ENCODE measurements around the gene ARHGEF19. TPM values are rescaled to one million over a fixed set of nuclear protein-coding genes. Genes with fewer than 3 reads are reported as not detected.
"Not testable (repeated sequence)": the region's sequence is repeated elsewhere in the genome, so short reads cannot be mapped to it uniquely, and the experiment has no call there.

ARHGEF19 gene
- total RNA-seq, 1 experiment from 2014 or later = 36.3 TPM

DNA sequence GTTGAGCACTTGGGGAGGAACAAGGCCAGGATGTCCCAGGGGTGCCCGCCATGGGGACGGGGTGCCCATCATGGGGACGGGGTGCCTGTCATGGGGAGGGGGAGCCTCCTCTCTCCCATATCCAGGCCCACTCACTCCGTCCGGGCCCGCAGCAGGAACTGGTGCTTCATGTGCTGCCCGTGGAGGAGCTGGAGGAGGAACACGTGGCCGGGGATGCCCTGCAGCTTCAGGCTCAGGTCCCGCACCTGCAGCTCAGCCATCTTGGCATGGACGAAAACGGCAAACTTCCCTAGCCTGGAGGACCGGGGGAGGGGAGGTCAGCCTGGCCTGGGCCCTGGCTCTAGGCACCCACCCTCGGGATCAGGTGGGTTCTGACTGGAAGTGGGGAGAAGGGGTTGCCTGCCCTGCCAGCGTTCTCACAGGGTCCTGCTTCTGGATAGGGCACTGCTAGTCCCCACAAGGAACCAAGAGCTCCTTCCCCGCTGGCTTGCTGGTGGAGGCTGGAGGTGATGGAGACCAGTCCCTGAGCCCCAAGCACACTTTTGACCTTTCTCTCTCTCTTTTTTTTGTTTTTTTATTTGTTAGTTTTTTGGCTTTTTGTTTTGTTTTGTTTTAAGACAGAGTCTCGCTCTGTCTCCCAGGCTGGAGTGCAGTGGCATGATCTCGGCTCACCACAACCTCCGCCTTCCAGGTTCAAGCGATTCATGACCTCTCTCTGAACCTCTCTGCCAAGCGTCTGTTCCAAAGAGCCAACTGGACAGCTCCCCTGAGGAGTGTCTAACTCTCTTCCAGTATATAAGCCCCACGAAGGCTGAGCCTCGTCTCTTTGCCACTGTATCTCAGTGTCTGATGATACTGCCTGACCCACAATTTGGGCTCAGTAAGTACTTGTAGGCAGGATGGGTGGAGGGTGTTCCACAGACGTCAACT, 9.9 kb downstream of the ARHGEF19 start:
- Histone ChIP-seq H3K4me3 (no peak overlapping the region), H3K9me3 (no peaks in the 10 kb centered on the region), H3K27me3 (no peaks in the 10 kb centered on the region), H3K36me3 (peaks cover 16% of the 10 kb centered on the region)
- DNase-seq = no peak

DNA sequence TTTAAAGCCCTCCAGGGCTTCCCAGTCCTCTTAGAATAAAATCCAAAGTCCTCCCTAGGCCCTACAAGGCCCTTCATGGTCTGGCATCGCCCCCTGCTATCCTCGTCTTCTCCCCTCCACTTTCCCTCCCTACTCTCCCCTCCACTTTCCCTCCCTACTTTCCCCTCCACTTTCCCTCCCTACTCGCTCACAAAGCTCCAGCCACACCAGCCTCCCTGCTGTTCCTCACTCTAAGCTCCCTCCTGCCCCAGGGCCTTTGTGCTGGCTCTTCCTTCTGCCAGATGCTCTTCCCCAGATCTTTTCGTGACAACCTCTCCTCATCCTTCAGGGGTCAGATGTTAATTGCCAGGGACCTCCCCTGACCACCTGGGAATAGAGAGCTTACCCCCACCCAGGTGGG, 12.8 kb downstream of the ARHGEF19 start:
- Histone ChIP-seq H3K27me3 (no peaks in the 10 kb centered on the region), H3K36me3 (peaks cover 9% of the 10 kb centered on the region)
- DNase-seq = no peak

DNA sequence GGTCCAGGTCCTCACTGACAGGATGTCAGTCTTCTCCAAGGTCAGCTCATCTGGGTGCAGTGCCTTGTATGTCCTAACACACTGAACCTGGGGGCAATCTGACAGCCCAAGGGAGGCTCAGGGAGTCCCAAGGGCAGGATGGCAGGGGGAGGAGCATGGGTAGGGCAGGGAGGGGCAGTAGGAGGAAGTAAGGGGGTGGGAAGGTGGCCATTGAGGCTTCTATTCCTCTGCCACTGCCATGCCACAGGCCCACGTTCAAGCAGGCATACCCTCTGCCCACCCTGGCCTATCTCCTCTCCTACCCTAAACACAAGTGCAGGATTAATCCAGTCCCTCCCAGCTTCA, 13.3 kb downstream of the ARHGEF19 start:
- Histone ChIP-seq H3K27me3 (no peaks in the 10 kb centered on the region), H3K36me3 (peaks cover 7% of the 10 kb centered on the region; the same call in 1 of the 2 replicates), H3K9me3 (no peaks in the 10 kb centered on the region), H3K4me3 (no peak overlapping the region)
- DNase-seq = no peak

More for the DNA sequence above, 12.8 kb downstream of the ARHGEF19 start:
- Histone ChIP-seq H3K9me3 (no peaks in the 10 kb centered on the region), H3K4me3 (no peak overlapping the region)

DNA sequence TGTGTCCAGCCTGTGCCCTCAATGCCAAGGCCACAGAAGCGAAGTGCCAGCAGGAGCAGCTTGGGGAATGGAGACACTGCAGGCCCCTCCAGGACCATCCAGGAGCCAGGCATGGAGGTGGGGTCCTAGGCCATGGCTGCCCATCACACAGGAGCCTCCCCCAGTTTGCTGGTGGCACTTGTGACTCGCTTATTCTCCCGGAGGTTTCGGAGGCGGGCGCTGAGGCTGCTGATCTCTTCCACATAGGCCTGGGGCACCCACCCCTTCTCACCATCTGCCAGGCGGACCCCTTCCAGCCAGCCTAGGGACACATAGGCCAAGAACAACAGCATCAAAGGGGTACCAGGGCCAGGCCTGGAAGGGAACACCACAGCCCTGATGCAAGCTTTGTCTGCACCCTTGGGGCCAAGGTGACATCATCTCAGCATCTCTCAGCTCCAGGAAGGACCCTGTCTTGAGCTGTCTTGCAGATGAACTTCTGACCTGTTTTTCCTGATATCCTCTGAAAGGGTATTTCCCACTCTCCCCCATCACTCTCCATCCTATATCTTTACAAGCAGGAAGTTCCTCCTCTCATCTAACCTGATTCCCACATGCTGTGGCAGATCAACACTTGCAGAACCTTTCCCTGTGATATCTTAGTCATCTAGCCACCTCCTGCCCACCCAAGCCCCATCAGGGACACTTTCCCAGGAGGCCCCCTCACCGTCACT, 13.9 kb downstream of the ARHGEF19 start:
- no peak overlapping the region for H3K4me3 ChIP-seq
- no peaks in the 10 kb centered on the region for H3K27me3 ChIP-seq
- DNase-seq = no peak
- H3K36me3 ChIP-seq = peaks cover 5% of the 10 kb centered on the region; the same call in 1 of the 2 replicates
- H3K9me3 ChIP-seq = no peaks in the 10 kb centered on the region

DNA sequence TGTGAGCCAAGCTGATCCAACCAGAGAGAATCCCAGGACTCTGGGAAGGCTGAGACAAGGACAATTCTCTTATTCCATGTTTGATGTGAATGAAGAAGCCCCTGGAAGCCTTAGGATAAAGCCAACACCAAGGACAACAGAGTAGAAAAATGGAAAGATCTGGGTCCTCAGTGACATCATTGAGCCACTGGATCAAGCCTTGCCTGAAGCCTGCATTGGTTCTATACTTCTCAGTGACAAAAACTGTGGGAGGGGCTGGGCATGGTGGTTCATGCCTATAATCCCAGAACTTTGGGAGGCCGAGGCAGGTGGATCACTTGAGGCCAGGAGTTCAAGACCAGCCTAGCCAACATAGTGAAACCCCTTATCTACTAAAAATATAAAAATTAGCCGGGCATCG, 15.6 kb downstream of the ARHGEF19 start:
- H3K36me3 ChIP-seq = no peaks in the 10 kb centered on the region
- H3K27me3 ChIP-seq = no peaks in the 10 kb centered on the region
- no peak overlapping the region for H3K4me3 ChIP-seq
- DNase-seq = no peak
- H3K9me3 ChIP-seq = no peaks in the 10 kb centered on the region

DNA sequence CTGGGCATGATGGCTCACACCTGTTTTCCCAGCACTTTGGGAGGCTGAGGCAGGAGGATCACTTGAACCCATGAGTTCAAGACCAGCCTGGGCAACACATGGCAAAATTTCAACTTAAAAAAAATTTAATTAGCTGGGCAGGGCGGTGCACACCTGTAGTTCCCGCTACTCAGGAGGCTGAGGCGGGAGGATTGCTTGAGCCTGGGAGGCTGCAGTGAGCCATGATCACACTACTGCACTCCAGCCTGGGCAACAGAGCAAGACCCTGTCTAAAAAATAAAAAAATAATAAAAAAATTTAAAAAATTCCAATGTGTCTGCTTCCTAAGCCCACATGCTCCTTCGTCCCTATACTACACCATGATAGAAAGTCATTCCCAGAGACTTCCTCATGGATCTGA, 16.3 kb downstream of the ARHGEF19 start:
- H3K36me3 ChIP-seq, DNase-seq, H3K4me3 ChIP-seq, H3K27me3 ChIP-seq, H3K9me3 ChIP-seq: not testable (repeated sequence)

DNA sequence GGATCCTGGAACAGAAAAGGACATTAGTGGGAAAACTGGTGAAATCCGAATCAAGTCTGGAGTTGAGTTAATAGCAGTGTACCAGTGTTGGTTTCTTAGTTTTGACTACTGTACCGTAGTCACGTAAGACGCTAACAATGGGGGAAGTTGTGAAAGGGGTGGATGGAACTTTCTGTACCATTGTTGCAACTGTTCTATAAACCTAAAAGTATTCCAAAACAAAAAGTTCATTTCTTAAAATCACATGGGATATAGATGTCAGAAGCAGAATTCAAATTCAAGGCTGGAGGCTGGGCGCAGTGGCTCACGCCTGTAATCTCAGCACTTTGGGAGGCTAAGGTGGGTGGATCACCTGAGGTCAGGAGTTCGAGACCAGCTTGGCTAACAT, 16.9 kb downstream of the ARHGEF19 start:
- Histone ChIP-seq H3K27me3 (no peaks in the 10 kb centered on the region), H3K36me3 (no peaks in the 10 kb centered on the region), H3K4me3 (no peak overlapping the region), H3K9me3 (no peaks in the 10 kb centered on the region)
- no peak for DNase-seq

DNA sequence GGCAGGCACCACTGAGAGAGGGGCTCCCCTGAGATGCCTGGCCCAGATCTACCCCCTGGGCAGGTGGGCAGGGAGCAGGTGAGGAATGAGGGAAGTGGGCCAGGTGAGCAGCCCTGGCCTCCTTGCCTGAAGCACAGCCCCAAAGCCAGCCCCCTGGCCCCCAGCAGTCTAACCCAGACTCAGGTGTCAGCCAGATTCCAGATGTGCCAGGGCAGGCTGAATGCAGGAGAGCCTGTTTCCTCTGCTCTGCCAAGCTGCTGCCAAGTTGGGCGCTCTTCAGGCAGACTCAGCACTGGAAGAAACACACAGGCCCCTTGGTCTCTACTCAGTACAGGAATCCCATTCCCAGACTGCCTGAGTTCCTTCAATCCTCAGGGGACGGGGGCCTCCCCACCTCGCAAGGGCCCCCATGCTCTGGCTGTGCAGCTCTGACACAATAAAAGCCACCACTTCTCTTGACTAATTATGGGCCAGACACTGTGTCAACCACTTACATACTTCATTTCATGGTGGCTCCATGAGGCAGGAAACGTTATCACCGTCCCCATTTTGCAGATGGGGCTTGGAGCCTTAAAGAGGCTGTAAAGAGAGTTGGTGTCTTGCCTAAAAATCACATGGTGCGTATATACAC, 20.4 kb downstream of the ARHGEF19 start:
- H3K36me3 ChIP-seq = no peaks in the 10 kb centered on the region
- no peaks in the 10 kb centered on the region for H3K27me3 ChIP-seq
- H3K4me3 ChIP-seq = no peak overlapping the region
- H3K9me3 ChIP-seq = no peaks in the 10 kb centered on the region
- no peak for DNase-seq

DNA sequence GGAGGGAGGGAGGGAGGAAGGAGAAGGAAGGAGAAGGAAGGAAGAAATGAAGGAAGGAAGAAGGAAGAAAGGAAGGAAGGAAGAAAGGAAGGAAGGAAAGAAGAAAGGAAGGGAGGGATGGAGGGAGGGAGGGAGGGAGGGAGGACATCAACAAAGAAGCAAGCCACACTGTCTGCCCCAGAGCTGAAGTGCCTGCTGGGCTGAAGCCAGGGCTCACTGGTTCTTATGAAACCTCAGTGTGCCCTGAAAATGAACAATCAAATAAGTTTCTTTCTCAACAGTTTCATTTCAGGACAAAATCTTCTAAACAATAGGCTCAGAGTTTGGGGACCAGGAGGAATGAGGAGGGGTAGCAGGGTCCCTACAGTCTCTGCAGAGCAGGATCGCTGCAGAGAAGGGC, 21.1 kb downstream of the ARHGEF19 start:
- no peaks in the 10 kb centered on the region for H3K9me3 ChIP-seq
- H3K27me3 ChIP-seq = no peaks in the 10 kb centered on the region
- H3K4me3 ChIP-seq = no peak overlapping the region
- no peak for DNase-seq
- H3K36me3 ChIP-seq = no peaks in the 10 kb centered on the region

DNA sequence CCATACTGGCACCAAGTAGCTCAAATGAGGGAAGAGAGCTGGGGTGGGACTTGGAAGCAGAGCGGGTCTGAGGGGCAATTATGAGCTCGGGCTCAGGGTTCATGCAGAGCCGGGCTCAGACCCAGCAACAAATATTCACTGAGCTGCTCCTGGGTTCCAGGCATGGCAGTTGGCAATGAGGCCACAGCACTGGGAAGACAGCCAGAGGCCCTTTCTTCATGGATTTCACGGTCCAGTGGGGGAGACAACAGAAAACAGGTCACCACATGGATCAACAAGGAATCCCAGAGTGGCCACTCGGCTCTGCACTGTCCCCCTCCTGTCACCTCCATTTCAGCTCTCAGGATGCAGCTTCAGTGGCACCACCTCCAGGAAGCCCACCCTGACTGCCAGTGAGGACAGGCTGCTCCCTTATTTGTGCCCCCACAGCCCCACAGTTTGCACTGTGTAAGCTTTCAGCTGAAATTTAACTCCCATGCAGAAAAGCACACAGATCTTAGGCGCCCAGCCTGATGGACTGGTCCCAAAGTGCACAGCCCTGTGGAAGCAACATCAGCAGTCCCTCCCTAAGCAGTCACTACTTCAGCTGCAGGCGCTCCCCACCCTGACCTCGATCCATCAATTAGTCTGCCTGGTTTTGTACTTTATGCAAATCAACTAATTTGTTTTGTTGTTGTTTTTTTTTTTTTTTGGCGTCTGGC, 22.4 kb downstream of the ARHGEF19 start:
- DNase-seq = peak; percentile 92
- Histone ChIP-seq H3K27me3 (no peaks in the 10 kb centered on the region), H3K4me3 (no peak overlapping the region), H3K9me3 (no peaks in the 10 kb centered on the region), H3K36me3 (no peaks in the 10 kb centered on the region)

DNA sequence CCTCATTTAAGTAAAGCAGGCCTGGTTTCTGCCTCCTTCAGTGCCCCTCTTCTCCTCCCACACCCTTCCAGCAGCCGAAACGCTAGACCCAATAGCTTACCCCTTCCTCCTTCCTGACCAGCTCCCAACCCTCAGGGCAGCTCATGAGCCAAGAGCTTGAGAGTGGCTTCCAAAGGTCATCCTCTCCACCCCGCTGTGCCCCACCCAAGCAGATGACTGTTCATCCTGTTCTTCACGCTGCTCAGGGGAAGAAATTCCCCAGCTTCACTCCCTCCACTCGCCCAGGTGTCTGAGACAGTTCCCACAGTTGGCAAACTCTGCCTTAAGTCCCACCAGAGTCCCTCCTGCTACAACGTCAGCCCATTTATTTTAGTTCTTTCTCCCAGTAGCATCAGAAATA, 23.4 kb downstream of the ARHGEF19 start:
- Histone ChIP-seq H3K4me3 (no peak overlapping the region), H3K36me3 (no peaks in the 10 kb centered on the region), H3K9me3 (no peaks in the 10 kb centered on the region), H3K27me3 (no peaks in the 10 kb centered on the region)
- peak; percentile 95 for DNase-seq

DNA sequence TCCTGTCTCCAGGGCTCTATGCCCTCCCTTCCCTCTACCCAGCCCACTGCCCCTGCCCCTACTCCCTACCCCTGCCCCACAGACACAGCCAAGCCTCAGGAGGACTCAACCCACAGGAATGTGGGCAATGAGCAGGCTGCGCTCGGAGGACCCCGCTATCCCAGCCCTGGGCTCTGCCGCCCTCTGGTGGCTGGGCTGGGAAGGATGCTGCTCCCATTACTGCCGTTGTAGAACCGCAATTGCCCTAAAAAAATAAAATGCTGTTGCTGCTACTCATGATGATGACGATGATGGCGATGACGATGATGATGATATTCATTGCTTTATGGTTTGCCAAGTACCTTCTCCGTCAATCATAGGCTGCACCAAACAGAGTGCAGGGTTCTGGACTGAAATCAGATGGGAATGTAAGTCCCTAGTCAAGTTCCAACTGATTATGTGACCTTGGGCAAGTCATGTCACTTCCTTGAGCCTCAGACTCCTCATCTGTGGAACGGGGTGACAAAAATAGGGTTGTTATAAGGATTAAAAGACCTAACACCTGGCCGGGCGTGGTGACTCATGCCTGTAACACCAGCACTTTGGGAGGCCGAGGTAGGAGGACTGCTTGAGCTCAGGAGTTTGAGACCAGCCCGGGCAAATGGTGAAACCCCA, 24.6 kb downstream of the ARHGEF19 start:
- Histone ChIP-seq H3K36me3 (no peaks in the 10 kb centered on the region), H3K27me3 (no peaks in the 10 kb centered on the region), H3K4me3 (no peak overlapping the region), H3K9me3 (no peaks in the 10 kb centered on the region)
- DNase-seq = peak; percentile 91

DNA sequence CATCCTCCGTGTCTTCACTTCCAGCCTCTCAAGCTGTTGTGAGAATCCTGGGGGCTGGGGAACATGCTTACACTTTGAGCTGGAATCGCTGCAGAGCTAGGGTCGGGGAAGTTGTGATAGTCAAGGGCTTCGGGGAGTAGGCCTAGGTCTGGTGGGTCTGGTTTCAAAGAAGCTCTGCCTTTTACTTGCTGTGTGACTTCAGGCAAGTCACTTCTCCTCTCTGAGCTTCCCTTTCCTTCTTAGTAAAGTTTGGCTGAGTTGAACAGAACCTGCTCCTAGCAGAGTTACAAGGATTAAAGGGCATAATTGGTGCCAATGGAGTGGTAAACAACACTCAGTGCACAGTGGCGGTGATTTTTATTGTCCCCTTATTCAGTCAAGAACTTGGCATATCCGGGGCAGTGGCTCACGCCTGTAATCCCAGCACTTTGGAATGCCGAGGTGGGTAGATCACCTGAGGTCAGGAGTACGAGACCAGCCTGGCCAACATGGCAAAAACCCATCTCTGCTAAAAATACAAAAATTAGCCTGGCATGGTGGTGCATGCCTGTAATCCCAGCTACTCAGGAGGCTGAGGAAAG, 25.7 kb downstream of the ARHGEF19 start:
- H3K27me3 ChIP-seq = no peaks in the 10 kb centered on the region

DNA sequence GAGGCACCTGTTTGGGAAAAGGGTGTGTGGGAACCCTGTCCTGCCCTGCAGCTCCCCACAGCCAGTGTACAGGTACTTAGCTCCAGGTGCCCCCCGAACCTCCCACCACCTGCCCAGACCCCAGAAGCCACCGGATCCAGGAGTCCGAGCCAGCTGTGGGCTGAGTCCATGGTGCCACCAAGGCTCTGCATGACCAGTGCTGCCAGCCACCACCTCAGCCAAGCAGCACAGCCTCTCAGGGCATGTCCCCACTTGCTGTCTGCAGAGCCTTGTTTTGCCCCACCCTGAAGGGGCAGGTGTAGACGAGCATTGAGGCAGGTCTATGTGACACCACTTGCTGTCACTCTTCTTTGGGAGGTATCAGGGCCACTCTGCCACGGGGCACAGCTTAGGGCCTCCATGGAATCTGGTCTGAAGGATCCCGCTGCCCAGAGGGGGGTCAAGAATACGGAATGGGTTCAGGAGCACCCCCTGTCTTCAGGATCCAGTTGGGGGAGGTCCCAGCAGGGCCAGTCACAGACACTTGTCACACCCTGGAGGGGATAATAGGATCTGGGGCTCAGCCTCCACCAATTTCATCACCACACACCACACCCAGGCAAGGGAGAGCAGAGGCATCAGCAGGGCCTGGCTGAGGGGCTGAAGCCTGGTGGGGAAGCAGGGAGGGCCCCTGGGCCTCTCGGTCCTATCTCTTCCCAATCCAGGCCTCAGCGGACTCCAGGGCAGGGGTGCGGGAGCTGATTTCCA, 27.7 kb downstream of the ARHGEF19 start:
- no peak for DNase-seq
- no peaks in the 10 kb centered on the region for H3K27me3 ChIP-seq
- no peaks in the 10 kb centered on the region for H3K9me3 ChIP-seq
- H3K36me3 ChIP-seq = no peaks in the 10 kb centered on the region
- no peak overlapping the region for H3K4me3 ChIP-seq

More for the DNA sequence above, 25.7 kb downstream of the ARHGEF19 start:
- Histone ChIP-seq H3K9me3 (no peaks in the 10 kb centered on the region), H3K36me3 (no peaks in the 10 kb centered on the region), H3K4me3 (no peak overlapping the region)
- no peak for DNase-seq

DNA sequence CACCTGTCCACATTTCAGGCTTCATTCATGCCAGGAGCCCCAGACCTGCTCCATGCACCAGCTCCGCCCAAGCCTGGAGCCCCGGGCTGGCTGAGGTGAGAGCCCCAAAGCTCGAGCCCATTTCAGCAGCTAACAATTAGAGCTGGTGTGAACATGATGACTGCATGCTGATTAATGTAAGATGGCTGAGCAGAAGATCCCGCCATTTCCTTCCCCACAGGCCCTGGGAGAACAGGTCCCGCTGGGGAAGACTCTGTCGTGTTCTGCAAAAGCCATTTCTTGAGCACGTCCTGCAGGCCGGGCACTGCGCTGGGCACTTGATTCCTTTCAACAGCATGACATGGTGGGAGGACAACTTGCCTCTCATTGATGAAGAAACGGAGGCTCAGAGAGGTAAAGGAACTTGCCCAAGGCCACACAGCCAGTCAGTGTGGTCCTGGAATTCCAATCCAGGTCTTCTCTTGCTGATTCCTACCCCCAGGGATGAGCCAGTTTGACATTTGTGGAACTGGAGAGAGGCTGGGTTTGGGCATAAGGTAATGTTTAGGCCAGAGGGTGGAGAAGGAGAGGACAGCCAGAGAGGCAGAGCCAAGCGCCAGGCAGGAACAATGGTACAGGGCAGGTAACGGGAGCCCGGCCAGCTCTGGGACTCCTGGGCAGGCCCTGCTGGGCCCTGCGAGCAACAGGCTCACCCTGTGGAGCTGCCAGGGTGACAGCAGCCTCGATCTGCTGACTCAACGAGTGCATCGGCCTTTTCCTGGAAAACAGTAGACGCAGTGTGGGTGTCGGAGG, 28.5 kb downstream of the ARHGEF19 start:
- H3K9me3 ChIP-seq = no peaks in the 10 kb centered on the region
- H3K27me3 ChIP-seq = no peaks in the 10 kb centered on the region
- H3K36me3 ChIP-seq = no peaks in the 10 kb centered on the region
- no peak overlapping the region for H3K4me3 ChIP-seq
- DNase-seq = no peak
